GM10266 (cell line): ENCODE data around the gene NFKBIE.
A peak's percentile ranks its signal among the peaks of the same experiment; 100 is the strongest.

Experiments
- DNase-seq: peaks from one replicate; pipeline ENCODE4 v3.0.0; 2012; ENCODE audit errors: extremely low spot score
- TF ChIP-seq, protein P1 (sequence below): IDR thresholded peaks from 2 replicates; pipeline ENCODE4 v1.5.1; 2012; ENCODE audit warnings: mild to moderate bottlenecking, low read depth; ENCODE audit not compliant: control insufficient read depth, insufficient read depth; ENCODE audit errors: missing control alignments

The NFKBIE gene

DNA sequence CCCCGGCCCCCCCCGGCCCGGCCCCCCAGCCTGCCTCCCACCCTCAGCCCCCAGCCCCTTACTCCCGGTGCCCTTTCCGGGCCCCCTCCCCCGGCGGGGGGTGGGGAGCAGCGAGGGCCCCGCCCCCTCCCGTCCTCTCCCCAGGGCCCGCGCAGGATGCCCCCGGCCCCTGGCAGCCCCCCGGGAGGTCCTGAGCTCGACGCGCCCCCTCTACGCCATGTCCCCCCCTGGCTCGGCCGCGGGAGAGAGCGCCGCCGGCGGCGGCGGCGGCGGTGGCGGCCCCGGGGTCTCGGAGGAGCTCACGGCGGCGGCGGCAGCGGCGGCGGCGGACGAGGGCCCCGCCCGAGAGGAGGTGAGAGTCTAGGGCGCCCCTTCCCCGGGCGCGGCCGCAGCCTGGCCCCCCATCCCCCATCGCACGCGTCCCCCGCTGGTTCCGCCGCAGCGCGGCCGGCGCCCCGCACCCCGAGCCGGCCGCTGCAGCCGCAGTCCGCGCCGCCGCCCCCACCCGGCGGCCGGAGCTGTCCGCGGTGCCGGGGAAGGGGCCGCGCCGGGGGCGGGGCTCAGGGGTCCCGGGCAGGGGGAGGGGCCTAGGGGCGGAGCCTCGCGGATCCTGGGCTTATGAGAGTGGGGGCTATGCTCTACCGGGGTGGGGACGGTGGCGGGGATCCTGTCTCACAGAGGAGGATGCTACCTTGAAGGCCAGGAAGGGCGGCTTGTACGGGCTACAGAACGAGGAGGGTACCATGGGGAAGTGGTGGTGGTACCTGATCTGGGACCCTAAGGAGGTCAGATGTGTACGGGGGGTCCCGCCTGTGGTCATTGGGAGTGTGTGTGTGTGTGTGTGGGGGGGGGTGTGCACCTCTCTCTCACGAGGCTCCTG is 5.4 kb upstream of the NFKBIE start:
- no peak for DNase-seq
- TF ChIP-seq, protein P1, sequence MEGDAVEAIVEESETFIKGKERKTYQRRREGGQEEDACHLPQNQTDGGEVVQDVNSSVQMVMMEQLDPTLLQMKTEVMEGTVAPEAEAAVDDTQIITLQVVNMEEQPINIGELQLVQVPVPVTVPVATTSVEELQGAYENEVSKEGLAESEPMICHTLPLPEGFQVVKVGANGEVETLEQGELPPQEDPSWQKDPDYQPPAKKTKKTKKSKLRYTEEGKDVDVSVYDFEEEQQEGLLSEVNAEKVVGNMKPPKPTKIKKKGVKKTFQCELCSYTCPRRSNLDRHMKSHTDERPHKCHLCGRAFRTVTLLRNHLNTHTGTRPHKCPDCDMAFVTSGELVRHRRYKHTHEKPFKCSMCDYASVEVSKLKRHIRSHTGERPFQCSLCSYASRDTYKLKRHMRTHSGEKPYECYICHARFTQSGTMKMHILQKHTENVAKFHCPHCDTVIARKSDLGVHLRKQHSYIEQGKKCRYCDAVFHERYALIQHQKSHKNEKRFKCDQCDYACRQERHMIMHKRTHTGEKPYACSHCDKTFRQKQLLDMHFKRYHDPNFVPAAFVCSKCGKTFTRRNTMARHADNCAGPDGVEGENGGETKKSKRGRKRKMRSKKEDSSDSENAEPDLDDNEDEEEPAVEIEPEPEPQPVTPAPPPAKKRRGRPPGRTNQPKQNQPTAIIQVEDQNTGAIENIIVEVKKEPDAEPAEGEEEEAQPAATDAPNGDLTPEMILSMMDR: no peak

DNA sequence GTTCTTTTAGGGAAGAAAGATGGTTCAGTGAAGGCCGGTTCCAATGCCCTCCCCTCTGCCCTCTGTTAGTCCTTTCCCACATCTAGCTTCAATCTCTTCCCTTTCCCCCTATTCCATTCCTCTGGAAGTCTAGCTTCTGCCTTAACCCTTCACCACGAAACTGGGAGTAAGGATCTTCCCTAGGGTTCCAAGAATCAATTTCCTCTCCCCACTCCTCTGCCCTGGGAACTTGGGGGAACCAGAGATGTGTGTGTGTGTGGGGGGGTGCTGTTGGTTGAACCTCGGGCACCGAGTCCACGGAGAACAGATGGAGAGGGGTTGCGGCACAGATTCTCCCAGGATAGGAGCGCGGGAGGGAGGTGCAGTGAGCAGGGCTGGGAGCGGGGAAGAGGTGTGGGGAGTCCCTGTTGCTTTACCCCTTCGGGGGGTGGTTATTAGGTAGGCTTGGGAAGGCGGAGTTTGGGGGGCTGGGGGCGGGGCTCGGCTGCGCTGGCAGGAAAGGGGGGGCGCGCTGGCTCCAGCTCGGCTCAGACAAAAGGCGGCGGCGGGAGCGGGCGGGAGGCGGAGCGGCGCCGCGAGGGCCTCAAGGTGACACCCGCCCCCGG is 4.7 kb upstream of the NFKBIE start, which contains the start of gene TMEM151B:
TMEM151B (plus strand) TSS at position 530 of the 605 bp plus-strand sequence. CDS start 293 bp downstream, outside the sequence.
- TF ChIP-seq, protein P1: no peak
- DNase-seq: no peak

GRCh38 chr6:44269178-44269920 is 4.0 kb upstream of the NFKBIE start:
- TF ChIP-seq, protein P1: no peak
- no peak for DNase-seq

GRCh38 chr6:44268095-44268628 is 2.8 kb upstream of the NFKBIE start:
- peak; percentile 77 for DNase-seq
- TF ChIP-seq, protein P1: peak; percentile 85

DNA sequence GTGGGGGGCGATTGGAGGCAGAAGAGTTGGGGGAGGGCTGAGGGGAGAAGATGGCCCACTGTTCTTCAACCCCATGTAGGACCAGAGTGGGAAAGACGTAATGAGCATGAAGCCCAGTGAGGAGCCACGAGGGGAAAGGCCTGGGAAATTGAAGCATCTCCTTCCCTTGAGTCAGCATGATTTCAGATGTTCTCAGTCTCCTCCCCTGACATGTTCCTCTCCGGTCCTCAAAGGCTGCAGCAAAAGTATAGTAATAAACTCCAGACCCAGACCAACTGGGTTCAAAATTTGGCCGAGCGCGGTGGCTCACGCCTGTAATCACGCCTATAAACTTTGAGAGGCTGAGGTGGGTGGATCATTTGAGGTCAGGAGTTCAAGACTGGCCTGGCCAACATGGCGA is 1.9 kb upstream of the NFKBIE start:
- no peak for DNase-seq
- TF ChIP-seq, protein P1: no peak

- TF ChIP-seq, protein P1: no peak
- peak; percentile 87 for DNase-seq
These were observed 996 bp upstream of the NFKBIE start for GRCh38 chr6:44266347-44266746.
